GM10248 (cell line): ENCODE data around the gene CITED1.

Experiments used
- CTCF ChIA-PET: fragments of 300-600 bp; sonication (Branson Sonifier 250); formaldehyde crosslinking; extraction: SDS; loops from one replicate; lab custom pipeline; 2021; ENCODE audit warnings: antibody characterized with exemption; lab: Yijun Ruan, JAX
- POLR2A ChIA-PET: fragments of 350-650 bp; sonication (Branson Sonifier 250); formaldehyde crosslinking; extraction: SDS; loops from one replicate; lab custom pipeline; 2020; ENCODE audit warnings: antibody characterized with exemption; lab: Yijun Ruan, JAX
- DNase-seq: peaks from one replicate; pipeline ENCODE4 v3.0.0; 2012; ENCODE audit errors: extremely low spot score
- CTCF ChIP-seq: IDR thresholded peaks from 2 replicates; pipeline ENCODE4 v1.5.1; 2012; ENCODE audit warnings: mild to moderate bottlenecking, low read depth; ENCODE audit errors: extremely low read depth, missing control alignments, control extremely low read depth

The CITED1 gene

GRCh38 chrX:72305286-72306084 lies at the start of gene CITED1:
TSS of gene CITED1 (minus strand) at chrX:72305914. CDS start at chrX:72302869, 3,045 bp downstream.
- no peak for DNase-seq
- ChIA-PET CTCF (no interaction called here), POLR2A (no interaction called here)
- no peak for TF ChIP-seq CTCF

GRCh38 chrX:72352786-72353185 lies 47.1 kb upstream of the CITED1 start:
- DNase-seq: no peak
- ChIA-PET POLR2A (interaction anchor here (1.1 kb wide), 1 partner anchor 216 kb away, joined by 3 read pairs; no protein-coding TSS in a partner anchor), CTCF (interaction anchor here (1.9 kb wide), 1 partner anchor 55 kb away, joined by 4 read pairs; no protein-coding TSS in a partner anchor)
- no peak for TF ChIP-seq CTCF

GRCh38 chrX:72351606-72352334 lies 46.1 kb upstream of the CITED1 start:
- CTCF ChIA-PET: interaction anchor here (1.9 kb wide), 1 partner anchor 54 kb away, joined by 4 read pairs; no protein-coding TSS in a partner anchor
- no peak for TF ChIP-seq CTCF
- POLR2A ChIA-PET: interaction anchor here (1.1 kb wide), 1 partner anchor 217 kb away, joined by 3 read pairs; no protein-coding TSS in a partner anchor
- DNase-seq: no peak

GRCh38 chrX:72349190-72349589 lies 43.5 kb upstream of the CITED1 start:
- ChIA-PET CTCF (no interaction called here), POLR2A (no interaction called here)
- no peak for TF ChIP-seq CTCF
- peak; percentile 30 for DNase-seq

- TF ChIP-seq CTCF: no peak
- CTCF ChIA-PET: no interaction called here
- no peak for DNase-seq
- POLR2A ChIA-PET: no interaction called here
Measured at GRCh38 chrX:72348247-72348979, 42.7 kb upstream of the CITED1 start.

- POLR2A ChIA-PET: no interaction called here
- CTCF ChIA-PET: interaction anchor here (1.6 kb wide), 1 partner anchor 9 kb away, joined by 4 read pairs; no protein-coding TSS in a partner anchor
- TF ChIP-seq CTCF: no peak
- no peak for DNase-seq
Measured at GRCh38 chrX:72347366-72347765, 41.7 kb upstream of the CITED1 start.
